Endothelial cell of umbilical vein (primary cell): ENCODE data around the gene NALCN.

Experiments used
- FOS ChIP-seq: IDR thresholded peaks from 2 replicates; pipeline ENCODE4 v1.6.1; 2011; ENCODE audit warnings: mild to moderate bottlenecking, low read length, moderate library complexity, borderline replicate concordance; ENCODE audit not compliant: insufficient read depth
- POLR2A ChIP-seq: IDR thresholded peaks from 2 replicates; pipeline ENCODE4 v1.6.1; 2012; ENCODE audit warnings: low read depth, mild to moderate bottlenecking, control low read depth, low read length
- POLR2AphosphoS5 ChIP-seq: IDR thresholded peaks from 2 replicates; pipeline ENCODE4 v1.6.1; 2012; ENCODE audit warnings: low read depth, mild to moderate bottlenecking, control low read depth, low read length, moderate library complexity; ENCODE audit not compliant: insufficient read depth
- TF ChIP-seq, protein P1 (sequence below), 2 donors: IDR thresholded peaks; 1 replicate in 1 of 2; 2 replicates in 1 of 2; pipeline ENCODE4 v1.5.1; 2011; ENCODE audit warnings: low read length in 2 of 2, mild to moderate bottlenecking in 2 of 2, moderate library complexity in 2 of 2, control low read depth in 1 of 2, inconsistent platforms in 1 of 2, low read depth in 1 of 2; ENCODE audit not compliant: insufficient read depth in 1 of 2; ENCODE audit errors: extremely low read depth in 1 of 2
- TF ChIP-seq, protein P2 (sequence below): IDR thresholded peaks from 2 replicates; pipeline ENCODE4 v1.6.1; 2011; ENCODE audit not compliant: insufficient read depth, insufficient read length

DNA sequence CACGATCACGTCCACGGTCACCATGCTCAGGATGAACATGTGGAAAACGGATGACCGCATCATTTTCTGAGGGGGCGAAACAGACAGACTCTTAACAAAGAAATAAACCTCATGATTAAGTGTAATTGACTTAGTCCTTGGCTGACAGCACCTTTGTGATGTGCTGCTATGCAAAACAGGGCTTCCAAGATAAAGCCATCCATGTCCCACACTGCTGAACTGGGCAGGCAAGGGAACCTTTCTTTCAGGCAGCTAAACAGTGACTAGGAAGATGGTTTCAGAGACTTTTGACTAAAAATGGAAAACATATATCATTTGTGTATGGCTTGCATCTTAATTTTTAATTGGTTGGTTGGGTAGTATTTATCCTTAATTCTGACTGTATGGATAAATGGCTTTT, 157.8 kb downstream of the NALCN start:
- TF ChIP-seq POLR2A (no peak), FOS (no peak), POLR2AphosphoS5 (no peak)
- TF ChIP-seq, protein P1, sequence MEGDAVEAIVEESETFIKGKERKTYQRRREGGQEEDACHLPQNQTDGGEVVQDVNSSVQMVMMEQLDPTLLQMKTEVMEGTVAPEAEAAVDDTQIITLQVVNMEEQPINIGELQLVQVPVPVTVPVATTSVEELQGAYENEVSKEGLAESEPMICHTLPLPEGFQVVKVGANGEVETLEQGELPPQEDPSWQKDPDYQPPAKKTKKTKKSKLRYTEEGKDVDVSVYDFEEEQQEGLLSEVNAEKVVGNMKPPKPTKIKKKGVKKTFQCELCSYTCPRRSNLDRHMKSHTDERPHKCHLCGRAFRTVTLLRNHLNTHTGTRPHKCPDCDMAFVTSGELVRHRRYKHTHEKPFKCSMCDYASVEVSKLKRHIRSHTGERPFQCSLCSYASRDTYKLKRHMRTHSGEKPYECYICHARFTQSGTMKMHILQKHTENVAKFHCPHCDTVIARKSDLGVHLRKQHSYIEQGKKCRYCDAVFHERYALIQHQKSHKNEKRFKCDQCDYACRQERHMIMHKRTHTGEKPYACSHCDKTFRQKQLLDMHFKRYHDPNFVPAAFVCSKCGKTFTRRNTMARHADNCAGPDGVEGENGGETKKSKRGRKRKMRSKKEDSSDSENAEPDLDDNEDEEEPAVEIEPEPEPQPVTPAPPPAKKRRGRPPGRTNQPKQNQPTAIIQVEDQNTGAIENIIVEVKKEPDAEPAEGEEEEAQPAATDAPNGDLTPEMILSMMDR (IDR thresholded peaks at IDR 0.05; ENCODE audit: extremely low read depth in 1 of 2, insufficient read depth in 1 of 2, low read depth in 1 of 2, low read length in 2 of 2) = no peak
- TF ChIP-seq, protein P2, sequence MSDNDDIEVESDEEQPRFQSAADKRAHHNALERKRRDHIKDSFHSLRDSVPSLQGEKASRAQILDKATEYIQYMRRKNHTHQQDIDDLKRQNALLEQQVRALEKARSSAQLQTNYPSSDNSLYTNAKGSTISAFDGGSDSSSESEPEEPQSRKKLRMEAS = no peak
